Caco-2 (cell line): Measurements from ENCODE around the gene NDUFB4. TPM values are rescaled to one million over a fixed set of nuclear protein-coding genes. Genes with fewer than 3 reads are reported as not detected.

ENCODE experiments used
- BruUV-seq: library from RNA; stranded (reverse); fragments of 400-500 nt; replicated peaks from 2 replicates; lab custom pipeline; 2021; lab: Mats Ljungman, UMichigan
- CTCF ChIA-PET: fragments of 300-600 bp; sonication (Branson Sonifier 250); formaldehyde crosslinking; loops from one replicate; lab custom pipeline; 2022; ENCODE audit warnings: antibody characterized with exemption; lab: Charles Lee
- POLR2A ChIA-PET: fragments of 300-600 bp; sonication (Branson Sonifier 250); formaldehyde crosslinking; loops from one replicate; lab custom pipeline; 2022; ENCODE audit warnings: antibody characterized with exemption; lab: Charles Lee
- DNase-seq, 2 experiments: peaks; one replicate each; pipeline versions ENCODE4 v3.0.0 to v3.0.0-alpha.2; 2020 to 2022
- H3K27me3 ChIP-seq: replicated peaks from 2 replicates; pipeline ENCODE4 v1.6.0; 2011; ENCODE audit warnings: low read length; ENCODE audit not compliant: control insufficient read depth, insufficient read depth
- H3K36me3 ChIP-seq: 2 replicates; pipeline ENCODE4 v1.5.1; 2011; ENCODE audit warnings: low read length; ENCODE audit not compliant: control insufficient read depth, insufficient read depth
- H3K4me1 ChIP-seq: fragments of 250-450 bp; sonication (Bioruptor Pico); 2 replicates; pipeline ENCODE4 v1.5.1; 2020; ENCODE audit warnings: mild to moderate bottlenecking
- H3K4me3 ChIP-seq: 2 replicates; pipeline ENCODE4 v1.5.1; 2011; ENCODE audit warnings: low read depth, mild to moderate bottlenecking, control low read depth, low read length
- H3K9me3 ChIP-seq: fragments of 250-450 bp; sonication (Bioruptor Pico); 2 replicates; pipeline ENCODE4 v1.5.1; 2020; ENCODE audit warnings: mild to moderate bottlenecking, moderate library complexity
- H3K27ac Mint-ChIP-seq: one replicate; pipeline ENCODE4 v1.8.0; 2022; ENCODE audit warnings: mixed read lengths; ENCODE audit not compliant: unreplicated experiment
- H3K27me3 Mint-ChIP-seq: one replicate; pipeline ENCODE4 v1.8.0; 2022; ENCODE audit warnings: mixed read lengths; ENCODE audit not compliant: insufficient read depth, unreplicated experiment
- H3K36me3 Mint-ChIP-seq: one replicate; pipeline ENCODE4 v1.8.0; 2022; ENCODE audit warnings: mild to moderate bottlenecking, mixed read lengths; ENCODE audit not compliant: insufficient read depth, unreplicated experiment
- H3K4me1 Mint-ChIP-seq: one replicate; pipeline ENCODE4 v1.8.0; 2022; ENCODE audit warnings: low read depth, mixed read lengths; ENCODE audit not compliant: unreplicated experiment
- H3K4me3 Mint-ChIP-seq: one replicate; pipeline ENCODE4 v1.8.0; 2022; ENCODE audit warnings: mild to moderate bottlenecking, moderate library complexity, mixed read lengths; ENCODE audit not compliant: unreplicated experiment
- H3K9me3 Mint-ChIP-seq: one replicate; pipeline ENCODE4 v1.8.0; 2022; ENCODE audit warnings: mixed read lengths; ENCODE audit not compliant: unreplicated experiment
- intact Hi-C: fragments of 100-400 bp; cut with micrococcal nuclease; formaldehyde crosslinking; loops from one replicate; pipeline ENCODE4 v1.10.0; 2022; ENCODE audit not compliant: unreplicated experiment
- total RNA-seq: library from RNA; stranded (reverse); gene quantifications from 2 replicates; pipeline ENCODE4 v1.2.3, GENCODE V29; 2022
- TF ChIP-seq, protein P1 (sequence below), 2 experiments: fragments of 200-600 bp in 1 of 2; IDR thresholded peaks; 1 replicate in 1 of 2; 2 replicates in 1 of 2; pipeline versions ENCODE4 v1.5.1 to v1.8.0; 2011 to 2022; ENCODE audit warnings: antibody characterized with exemption in 1 of 2, control low read depth in 1 of 2, inconsistent platforms in 1 of 2, low read depth in 1 of 2, low read length in 1 of 2, mild to moderate bottlenecking in 1 of 2, moderate library complexity in 1 of 2; ENCODE audit not compliant: insufficient read depth in 1 of 2, severe bottlenecking in 1 of 2, unreplicated experiment in 1 of 2

The NDUFB4 gene
- total RNA-seq, 1 experiment from 2014 or later = 136 TPM

DNA sequence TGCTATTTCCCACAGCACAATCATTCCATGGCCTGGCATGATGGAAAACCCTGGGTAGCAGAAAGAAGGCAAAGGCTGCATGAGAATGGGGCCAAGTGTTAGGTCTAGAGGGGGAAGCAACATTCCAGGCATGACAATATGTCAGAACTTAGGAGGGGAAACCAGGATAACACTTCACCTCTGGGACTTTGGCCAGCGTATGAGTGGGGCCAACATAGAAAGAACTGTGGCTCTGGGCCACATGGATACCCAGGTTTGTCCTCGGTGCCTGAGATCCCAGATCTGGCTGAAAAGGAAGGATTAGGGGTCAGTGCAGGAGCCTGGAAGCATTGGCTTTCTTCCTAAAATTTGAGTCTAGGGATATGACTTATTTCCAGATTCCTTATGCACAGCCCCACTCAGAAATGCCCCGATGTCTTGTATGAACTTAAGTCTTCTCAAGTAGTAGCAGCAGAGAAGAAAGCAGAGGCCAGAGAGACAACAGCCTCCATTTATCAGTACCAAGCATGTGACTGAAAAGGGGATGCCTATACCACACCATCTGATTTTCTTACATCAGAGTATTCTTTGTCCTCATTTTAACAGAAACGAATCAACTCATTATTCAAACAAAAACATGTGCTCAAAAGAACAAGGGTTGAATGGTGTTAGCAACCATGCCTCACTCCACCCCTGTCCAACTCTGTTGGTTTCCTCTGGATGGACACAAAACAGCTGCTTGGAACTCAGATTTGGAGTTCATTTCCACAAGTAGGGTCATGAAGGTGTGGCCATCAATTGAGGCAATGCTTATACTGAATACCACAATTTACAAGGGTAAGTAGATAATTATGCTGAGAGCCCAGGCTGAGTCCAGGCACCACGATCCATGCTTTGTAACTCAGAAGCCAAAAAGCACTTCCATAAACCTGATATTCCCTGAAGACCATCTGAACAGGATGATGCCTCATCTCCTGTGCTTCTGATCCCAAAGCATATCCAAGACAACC lies 43.7 kb upstream of the NDUFB4 start:
- TF ChIP-seq, protein P1, sequence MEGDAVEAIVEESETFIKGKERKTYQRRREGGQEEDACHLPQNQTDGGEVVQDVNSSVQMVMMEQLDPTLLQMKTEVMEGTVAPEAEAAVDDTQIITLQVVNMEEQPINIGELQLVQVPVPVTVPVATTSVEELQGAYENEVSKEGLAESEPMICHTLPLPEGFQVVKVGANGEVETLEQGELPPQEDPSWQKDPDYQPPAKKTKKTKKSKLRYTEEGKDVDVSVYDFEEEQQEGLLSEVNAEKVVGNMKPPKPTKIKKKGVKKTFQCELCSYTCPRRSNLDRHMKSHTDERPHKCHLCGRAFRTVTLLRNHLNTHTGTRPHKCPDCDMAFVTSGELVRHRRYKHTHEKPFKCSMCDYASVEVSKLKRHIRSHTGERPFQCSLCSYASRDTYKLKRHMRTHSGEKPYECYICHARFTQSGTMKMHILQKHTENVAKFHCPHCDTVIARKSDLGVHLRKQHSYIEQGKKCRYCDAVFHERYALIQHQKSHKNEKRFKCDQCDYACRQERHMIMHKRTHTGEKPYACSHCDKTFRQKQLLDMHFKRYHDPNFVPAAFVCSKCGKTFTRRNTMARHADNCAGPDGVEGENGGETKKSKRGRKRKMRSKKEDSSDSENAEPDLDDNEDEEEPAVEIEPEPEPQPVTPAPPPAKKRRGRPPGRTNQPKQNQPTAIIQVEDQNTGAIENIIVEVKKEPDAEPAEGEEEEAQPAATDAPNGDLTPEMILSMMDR (IDR thresholded peaks at IDR 0.05; ENCODE audit: insufficient read depth in 1 of 2, low read depth in 1 of 2, low read length in 1 of 2, severe bottlenecking in 1 of 2, unreplicated experiment in 1 of 2) = no peak
- H3K4me3 ChIP-seq = no peak overlapping the region
- intact Hi-C loops = no loop called here
- H3K27ac Mint-ChIP-seq = no peak overlapping the region
- H3K36me3 ChIP-seq = no peaks in the 10 kb centered on the region
- no peaks in the 10 kb centered on the region for H3K36me3 Mint-ChIP-seq
- H3K27me3 ChIP-seq = no peaks in the 10 kb centered on the region
- no TSS peak for BruUV-seq
- no peaks in the 10 kb centered on the region for H3K9me3 Mint-ChIP-seq
- no peak for DNase-seq
- H3K4me1 ChIP-seq = no peaks in the 10 kb centered on the region
- no peaks in the 10 kb centered on the region for H3K4me1 Mint-ChIP-seq
- H3K4me3 Mint-ChIP-seq = no peak overlapping the region
- CTCF ChIA-PET = no interaction called here
- POLR2A ChIA-PET = no interaction called here
- H3K9me3 ChIP-seq = no peaks in the 10 kb centered on the region
- H3K27me3 Mint-ChIP-seq = no peaks in the 10 kb centered on the region

DNA sequence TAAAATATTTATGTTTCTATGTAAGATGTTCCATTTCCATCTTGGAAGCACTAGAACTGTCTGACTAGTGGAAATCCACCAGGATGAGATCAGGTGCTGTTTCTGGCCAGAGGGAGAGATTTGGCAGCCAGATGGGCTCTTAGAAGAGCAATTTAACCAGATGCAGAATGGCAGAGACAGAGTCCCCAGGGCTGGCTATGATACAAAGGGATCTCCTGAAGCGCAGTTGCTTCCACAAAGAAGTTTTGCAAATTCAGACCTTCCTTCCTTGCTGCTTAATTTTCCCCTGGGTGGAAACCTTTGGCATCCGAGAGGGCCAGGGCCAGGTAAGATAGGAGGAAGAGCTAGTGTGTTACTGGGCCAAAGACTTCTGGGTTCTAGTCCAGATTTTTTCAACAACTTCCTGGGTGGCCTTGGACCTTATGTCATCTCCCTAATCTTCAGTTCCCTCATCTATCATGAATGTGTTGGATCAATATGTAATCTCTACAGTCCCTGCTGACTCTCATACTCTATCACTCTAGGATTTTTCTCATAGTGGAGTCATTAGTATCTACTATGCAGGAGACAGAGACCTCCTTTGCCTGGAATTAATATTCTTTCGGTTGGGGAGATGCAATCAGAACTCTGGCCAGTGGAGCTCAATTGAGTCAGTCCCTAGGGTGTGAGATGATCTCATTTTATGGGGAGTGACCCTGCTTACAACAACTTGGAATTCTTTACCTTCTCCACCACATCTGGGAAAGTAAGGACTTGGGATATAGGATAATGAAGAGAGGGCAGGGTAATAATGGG lies 41.1 kb upstream of the NDUFB4 start:
- no TSS peak for BruUV-seq
- intact Hi-C loops = no loop called here
- no peak overlapping the region for H3K4me3 Mint-ChIP-seq

More for the DNA sequence above, 41.1 kb upstream of the NDUFB4 start:
- Mint-ChIP-seq H3K4me1 (peaks cover 14% of the 10 kb centered on the region), H3K27ac (no peak overlapping the region), H3K9me3 (no peaks in the 10 kb centered on the region), H3K27me3 (peaks cover 3% of the 10 kb centered on the region), H3K36me3 (no peaks in the 10 kb centered on the region)
- POLR2A ChIA-PET = no interaction called here
- no peaks in the 10 kb centered on the region for H3K36me3 ChIP-seq
- TF ChIP-seq, protein P1 (IDR thresholded peaks at IDR 0.05; ENCODE audit: insufficient read depth in 1 of 2, low read depth in 1 of 2, low read length in 1 of 2, severe bottlenecking in 1 of 2, unreplicated experiment in 1 of 2) = no peak
- CTCF ChIA-PET = interaction anchor here (2.1 kb wide), 1 partner anchor 137 kb away, joined by 11 read pairs; no protein-coding TSS in a partner anchor
- no peak overlapping the region for H3K4me3 ChIP-seq
- no peak for DNase-seq
- H3K27me3 ChIP-seq = no peaks in the 10 kb centered on the region
- H3K4me1 ChIP-seq = no peaks in the 10 kb centered on the region
- H3K9me3 ChIP-seq = no peaks in the 10 kb centered on the region
